K562 (cell line): ENCODE data around the gene PYGM. TPM values are rescaled to one million over a fixed set of nuclear protein-coding genes. Genes with fewer than 3 reads are reported as not detected.

ENCODE experiments used
- ATF3 ChIP-seq, 2 experiments: fragments of 450-650 bp in 1 of 2; sonication (generic) in 1 of 2; formaldehyde crosslinking in 1 of 2; IDR thresholded peaks in 1 of 2; conservative IDR thresholded peaks in 1 of 2; 2 replicates each; pipeline versions ENCODE4 v1.6.1 to v1.8.1; 2016 to 2023; ENCODE audit warnings: mild to moderate bottlenecking in 2 of 2, moderate library complexity in 2 of 2, inconsistent platforms in 1 of 2, missing genetic modification reagents in 1 of 2
- CBX5 ChIP-seq: IDR thresholded peaks from 2 replicates; pipeline ENCODE4 v1.6.1; 2014; ENCODE audit warnings: low read depth, borderline replicate concordance
- CTBP1 ChIP-seq: fragments of 450-650 bp; IDR thresholded peaks from 2 replicates; pipeline ENCODE4 v1.6.1; 2016; ENCODE audit warnings: borderline replicate concordance
- GABPA ChIP-seq: fragments of 200-800 bp; sonication (Bioruptor generic); conservative IDR thresholded peaks from 2 replicates; pipeline ENCODE4 v1.6.1; 2016; ENCODE audit warnings: low read depth, missing genetic modification characterization, missing compliant biosample characterization
- HNRNPLL ChIP-seq: fragments of 200-400 bp; formaldehyde crosslinking; IDR thresholded peaks from 2 replicates; pipeline ENCODE4 v1.6.1; 2017; ENCODE audit warnings: low read length, low read depth, mild to moderate bottlenecking; ENCODE audit not compliant: poor library complexity, severe bottlenecking
- MAFF ChIP-seq: IDR thresholded peaks from 2 replicates; pipeline ENCODE4 v1.6.1; 2012; ENCODE audit warnings: low read length, improper control_type of control experiment
- NR2C2 ChIP-seq, 2 experiments: fragments of 200-800 bp in 1 of 2; sonication (Bioruptor generic) in 1 of 2; sonication (generic) in 1 of 2; formaldehyde crosslinking in 1 of 2; IDR thresholded peaks; 2 replicates each; pipeline versions ENCODE4 v1.6.1 to v1.8.0; 2016 to 2022; ENCODE audit warnings: mild to moderate bottlenecking in 1 of 2, missing compliant biosample characterization in 1 of 2, missing genetic modification characterization in 1 of 2, missing genetic modification reagents in 1 of 2
- POLR3A ChIP-seq: IDR thresholded peaks from 2 replicates; pipeline ENCODE4 v1.6.1; 2011; ENCODE audit warnings: borderline replicate concordance, mild to moderate bottlenecking, moderate library complexity; ENCODE audit not compliant: insufficient read length, insufficient read depth; ENCODE audit errors: extremely low read depth
- RBM25 ChIP-seq: fragments of 200-400 bp; formaldehyde crosslinking; IDR thresholded peaks from 2 replicates; pipeline ENCODE4 v1.6.1; 2018; ENCODE audit warnings: low read length, low read depth, moderate library complexity; ENCODE audit not compliant: severe bottlenecking
- RNF2 ChIP-seq: sonication (generic); IDR thresholded peaks from 2 replicates; pipeline ENCODE4 v1.6.1; 2016
- TBL1XR1 ChIP-seq, 2 experiments: IDR thresholded peaks; 2 replicates each; pipeline ENCODE4 v1.6.1; 2012; ENCODE audit warnings: improper control_type of control experiment in 2 of 2, low read length in 2 of 2, mild to moderate bottlenecking in 1 of 2
- TCF7L2 ChIP-seq: fragments of 150-350 bp; IDR thresholded peaks from 2 replicates; pipeline ENCODE4 v1.6.1; 2016; ENCODE audit warnings: low read depth, mild to moderate bottlenecking, low read length, moderate library complexity
- ZBTB40 ChIP-seq, 2 experiments: fragments of 450-650 bp in 1 of 2; sonication (generic) in 1 of 2; formaldehyde crosslinking in 1 of 2; IDR thresholded peaks; 2 replicates each; pipeline versions ENCODE4 v1.7.1 to v1.9.0; 2016 to 2022; ENCODE audit warnings: inconsistent platforms in 1 of 2, mild to moderate bottlenecking in 1 of 2, missing genetic modification reagents in 1 of 2
- polyA plus RNA-seq, 8 experiments: library from polyadenylated mRNA; depleted of rRNA in 4 of 8; stranded (reverse) in 5 of 8; unstranded in 3 of 8; fragments of >200 nt; fragmentation: Nextera tagmentation in 2 of 8; fragmentation: Illumina TruSeq in 1 of 8; extraction: Ambion mirVana in 2 of 8; extraction: Trizol in 1 of 8; gene quantifications; 2 replicates each; pipeline versions ENCODE4 v1.2.1 to v1.2.3, GENCODE V29; 2011 to 2014; ENCODE audit warnings: inconsistent platforms in 1 of 8, missing spikeins in 1 of 8
- total RNA-seq, 7 experiments: library from RNA; depleted of rRNA in 6 of 7; stranded (reverse); fragments of >200 nt in 6 of 7; fragmentation: Illumina TruSeq in 2 of 7; extraction: Trizol in 2 of 7; gene quantifications; 2 replicates each; pipeline versions ENCODE4 v1.2.1 to v1.2.3, GENCODE V29; 2011 to 2021; ENCODE audit warnings: low replicate concordance in 1 of 7
- TF ChIP-seq, protein P1 (sequence below): fragments of 450-650 bp; conservative IDR thresholded peaks from 2 replicates; pipeline ENCODE4 v1.6.1; 2016; ENCODE audit warnings: missing genetic modification characterization, low read depth, mild to moderate bottlenecking, missing compliant biosample characterization, moderate library complexity

Gene PYGM
- total and polyA plus RNA-seq, 9 of the 15 experiments (the other 6 are each of a cell fraction or from before 2014, with no cell fraction given), result 0.07 to 1.5 (median 0.68) TPM

- TF ChIP-seq RBM25 (peak; percentile 78), TBL1XR1 (IDR thresholded peaks at IDR 0.05; ENCODE audit: low read length in 2 of 2) (0 out of 4 replicates have a peak, but pooled peaks of 1 of the 2 experiments have one; percentile 30), ATF3 (IDR thresholded peaks at IDR 0.05) (peak; percentile 89), ATF3 (CRISPR knock-in tag; conservative IDR thresholded peaks at IDR 0.05) (0 out of 2 replicates have a peak, but pooled peaks have one; percentile 25), RNF2 (peak; percentile 51; the same call in 1 of the 2 replicates), CBX5 (no peak), MAFF (peak; percentile 68), ZBTB40 (IDR thresholded peaks at IDR 0.05) (peak; percentile 77), ZBTB40 (CRISPR knock-in tag; IDR thresholded peaks at IDR 0.05) (no peak), GABPA (tag) (peak; percentile 90), HNRNPLL (peak; percentile 90), POLR3A (no peak), TCF7L2 (no peak), NR2C2 (CRISPR knock-in tag; IDR thresholded peaks at IDR 0.05) (no peak), NR2C2 (tag; IDR thresholded peaks at IDR 0.05) (peak; percentile 92), CTBP1 (peak; percentile 88)
- TF ChIP-seq, protein P1, sequence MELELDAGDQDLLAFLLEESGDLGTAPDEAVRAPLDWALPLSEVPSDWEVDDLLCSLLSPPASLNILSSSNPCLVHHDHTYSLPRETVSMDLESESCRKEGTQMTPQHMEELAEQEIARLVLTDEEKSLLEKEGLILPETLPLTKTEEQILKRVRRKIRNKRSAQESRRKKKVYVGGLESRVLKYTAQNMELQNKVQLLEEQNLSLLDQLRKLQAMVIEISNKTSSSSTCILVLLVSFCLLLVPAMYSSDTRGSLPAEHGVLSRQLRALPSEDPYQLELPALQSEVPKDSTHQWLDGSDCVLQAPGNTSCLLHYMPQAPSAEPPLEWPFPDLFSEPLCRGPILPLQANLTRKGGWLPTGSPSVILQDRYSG, result no peak
Observed at GRCh38 chr11:64778473-64779298, 18.9 kb upstream of the PYGM start, which contains the start of gene SF1 (continued).
